ENCODE measurements around the gene ARPC2.

DNA sequence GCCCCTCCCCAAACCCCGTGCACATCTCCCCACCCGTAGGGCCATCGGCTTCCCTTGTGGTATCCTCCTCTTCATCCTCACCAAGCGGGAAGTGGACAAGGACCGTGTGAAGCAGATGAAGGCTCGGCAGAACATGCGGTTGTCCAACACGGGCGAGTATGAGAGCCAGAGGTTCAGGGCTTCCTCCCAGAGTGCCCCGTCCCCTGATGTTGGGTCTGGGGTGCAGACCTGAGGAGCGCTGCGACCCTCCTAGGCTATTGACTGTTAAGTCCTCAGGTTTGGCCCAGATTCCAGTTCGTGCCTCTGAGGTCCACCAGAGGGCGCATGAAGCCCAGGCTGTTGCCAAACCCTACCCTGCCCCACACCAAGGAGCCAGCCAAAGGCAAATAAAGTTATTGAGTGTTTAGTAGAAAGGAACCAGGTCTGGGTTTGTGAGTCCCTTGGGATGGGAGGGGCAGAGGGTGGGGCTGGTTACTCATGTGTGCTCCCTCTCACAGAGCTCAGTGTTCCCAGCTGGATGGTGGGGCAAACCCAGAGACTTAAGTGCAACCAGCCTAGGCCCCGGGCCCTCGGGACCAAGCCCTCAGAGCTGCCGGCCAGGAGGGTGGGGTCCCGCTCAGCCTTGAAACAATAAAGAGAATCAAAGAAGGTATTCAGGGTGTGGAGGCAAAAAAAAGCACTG lies 55.7 kb downstream of the ARPC2 start:
- peak; percentile 98 for TF ChIP-seq POLR2AphosphoS5 (IDR thresholded peaks at IDR 0.05)
- peak; percentile 90 to 99 (median 95) for TF ChIP-seq CTCF (IDR thresholded peaks at IDR 0.05)
